ENCODE results near the gene NXN.
"Not testable (repeated sequence)": the region's sequence is repeated elsewhere in the genome, so short reads cannot be mapped to it uniquely, and the experiment has no call there.

Gene NXN

DNA sequence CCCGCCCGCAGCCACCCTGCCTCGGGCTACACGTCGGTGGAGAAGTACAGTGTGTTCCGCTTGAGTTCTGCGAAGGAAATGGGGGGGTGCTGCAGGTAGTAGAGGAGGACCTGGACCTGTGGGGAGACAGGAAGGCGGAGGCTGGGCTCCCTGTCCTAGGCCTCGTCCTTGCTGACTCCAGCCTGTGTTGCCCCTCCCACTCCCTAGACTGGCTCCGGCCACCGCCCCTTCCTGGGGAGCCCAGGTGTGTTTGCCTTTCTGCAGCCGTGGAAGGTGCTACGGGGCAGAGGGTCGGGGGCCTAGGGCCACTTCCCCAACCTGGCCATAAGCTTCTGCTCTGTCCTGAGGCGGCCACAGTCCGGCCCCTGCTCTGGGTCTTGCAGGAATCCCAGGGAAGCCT lies 26.5 kb upstream of the NXN start:
- DNase-seq (ENCODE audit: low read depth): no peak

DNA sequence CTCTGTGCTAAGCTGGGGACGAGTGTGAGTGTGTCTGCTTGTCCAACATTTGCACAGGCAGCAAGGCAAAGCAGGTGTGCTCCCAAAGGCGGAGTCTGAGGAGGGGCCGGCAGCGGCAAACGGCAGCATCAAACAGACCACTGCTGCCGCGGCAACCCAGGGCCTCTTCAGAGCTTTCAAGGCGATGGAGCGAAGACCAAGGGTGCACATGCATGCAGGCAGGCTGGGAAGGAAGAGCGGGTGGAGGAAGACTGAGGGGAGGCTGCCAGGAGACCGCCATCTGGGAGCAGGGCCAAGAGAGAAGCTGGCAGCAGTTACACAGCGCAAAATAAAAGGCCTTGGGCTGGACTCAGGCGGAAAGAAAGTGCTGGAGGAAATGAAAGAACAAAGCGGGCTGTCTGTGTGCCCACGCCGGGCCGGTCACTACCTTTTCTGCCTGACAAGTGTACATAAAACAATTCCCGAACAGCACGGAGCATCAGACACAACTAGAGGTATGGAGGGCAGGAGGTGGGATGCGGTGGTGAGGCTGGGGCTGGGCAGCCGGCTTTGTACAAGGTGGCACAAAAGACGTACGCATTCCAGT lies 25.9 kb upstream of the NXN start:
- DNase-seq (ENCODE audit: low read depth): no peak

GRCh38 chr17:1004769-1005295 lies 25.3 kb upstream of the NXN start:
- no peak for DNase-seq (ENCODE audit: low read depth)

DNA sequence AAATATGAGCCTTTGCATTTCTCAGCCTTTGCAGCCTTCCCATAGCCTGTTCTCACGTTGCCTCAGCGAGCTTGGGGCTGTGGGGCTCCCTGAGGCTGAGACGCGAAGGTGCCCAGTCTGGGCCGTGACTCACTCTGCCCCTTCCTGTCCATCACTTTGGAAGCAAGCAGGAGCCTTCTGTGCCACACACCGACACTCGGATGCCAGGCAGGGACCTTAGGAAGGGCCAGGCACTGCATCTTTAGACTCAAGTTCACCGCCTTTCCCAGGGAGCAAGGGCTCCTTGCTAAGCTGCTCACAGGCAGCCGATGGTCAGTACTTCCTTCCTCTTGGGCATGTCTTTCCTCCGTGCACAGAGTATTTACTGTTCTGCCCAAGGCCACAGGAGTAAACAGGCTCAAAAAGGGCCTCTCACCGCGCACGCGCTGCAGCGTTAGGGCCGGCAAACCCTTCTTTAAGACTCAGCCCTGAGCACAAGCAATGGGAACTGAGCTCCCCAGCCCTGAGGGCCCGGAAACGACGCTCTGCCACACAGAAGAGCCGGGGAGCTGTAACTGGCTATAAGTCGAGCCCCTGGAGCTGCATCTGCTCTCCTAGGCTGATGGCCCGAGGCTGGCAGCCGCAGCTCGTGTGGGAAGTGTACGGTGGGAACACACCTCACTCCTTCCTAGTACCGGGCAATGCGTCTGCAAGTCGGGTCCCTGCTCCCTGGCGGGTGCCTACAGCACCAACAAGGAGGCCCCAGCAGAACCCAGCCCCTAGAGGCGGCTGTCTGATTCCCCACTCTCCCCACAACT lies 24.6 kb upstream of the NXN start:
- no peak for DNase-seq (ENCODE audit: low read depth)

DNA sequence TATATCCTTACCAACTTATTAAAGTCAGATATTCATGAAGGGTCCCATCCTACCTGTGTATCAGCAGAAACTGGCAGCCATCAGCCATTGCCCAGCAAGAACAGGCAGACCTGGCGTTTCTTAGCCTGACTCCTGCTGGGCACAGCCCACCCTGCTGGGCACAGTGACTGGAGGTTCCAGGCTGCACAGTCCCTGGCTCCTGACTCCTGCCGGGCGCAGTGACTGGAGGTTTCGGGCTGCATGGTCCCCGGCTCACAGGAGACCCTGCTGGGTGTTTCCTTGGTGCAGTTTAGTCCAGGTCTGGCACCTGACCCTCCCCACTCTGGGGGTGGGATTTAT lies 24.0 kb upstream of the NXN start:
- DNase-seq (ENCODE audit: low read depth): no peak

GRCh38 chr17:1002771-1003555 lies 23.4 kb upstream of the NXN start:
- no peak for DNase-seq (ENCODE audit: low read depth)

- DNase-seq (ENCODE audit: low read depth): no peak
Measured at GRCh38 chr17:1002412-1002753, 22.8 kb upstream of the NXN start.

GRCh38 chr17:1001640-1002411 lies 22.2 kb upstream of the NXN start:
- DNase-seq (ENCODE audit: low read depth): no peak

DNA sequence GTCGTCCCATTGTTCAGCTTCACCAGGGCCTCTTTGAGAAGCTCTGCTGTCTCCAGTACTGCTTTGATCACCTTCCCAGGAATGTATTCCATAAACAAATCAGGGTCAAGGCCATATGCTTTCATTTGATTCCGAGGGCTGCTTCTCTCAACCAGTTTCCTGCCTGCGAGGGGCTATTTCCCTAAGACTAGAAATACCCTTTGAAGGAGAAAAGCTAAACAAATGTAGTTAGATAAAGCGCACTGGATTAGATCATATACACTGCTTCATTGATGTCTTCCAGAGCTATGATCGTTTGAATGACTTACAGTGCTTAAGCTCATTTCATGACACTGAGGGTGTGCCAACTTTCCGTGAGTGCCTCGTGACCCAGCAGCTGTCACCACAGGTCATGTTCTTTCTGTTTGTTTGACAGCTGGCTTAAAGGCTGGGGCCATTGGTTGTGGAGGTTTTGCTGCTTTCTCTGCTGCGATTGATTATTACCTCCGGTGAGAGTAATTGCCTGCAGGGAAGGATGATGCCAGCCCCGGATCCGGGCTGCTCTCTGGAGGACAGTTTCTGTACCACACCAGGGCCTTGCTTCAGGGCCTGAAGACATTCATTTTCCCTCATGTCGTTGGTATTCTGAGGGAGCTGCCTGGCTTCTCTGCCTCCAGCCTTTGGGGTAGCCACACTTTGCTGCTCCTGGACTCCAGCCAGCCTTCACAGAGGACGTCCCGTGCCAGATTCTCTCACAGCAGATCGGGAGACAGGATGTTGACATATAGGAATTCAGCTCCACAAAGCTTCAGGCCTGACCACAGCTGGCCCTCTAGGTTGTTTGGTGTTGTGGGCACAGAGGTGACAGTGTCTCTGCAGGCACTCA lies 21.3 kb upstream of the NXN start:
- DNase-seq (ENCODE audit: low read depth): no peak

- no peak for DNase-seq (ENCODE audit: low read depth)
Measured at GRCh38 chr17:998111-998510, 18.5 kb upstream of the NXN start.

GRCh38 chr17:996554-997344 lies 17.2 kb upstream of the NXN start, which contains the start of gene TIMM22:
Gene TIMM22 (plus strand): TSS chr17:997129. CDS start chr17:997143, 14 bp downstream.
- DNase-seq (ENCODE audit: low read depth): peak; percentile 94

DNA sequence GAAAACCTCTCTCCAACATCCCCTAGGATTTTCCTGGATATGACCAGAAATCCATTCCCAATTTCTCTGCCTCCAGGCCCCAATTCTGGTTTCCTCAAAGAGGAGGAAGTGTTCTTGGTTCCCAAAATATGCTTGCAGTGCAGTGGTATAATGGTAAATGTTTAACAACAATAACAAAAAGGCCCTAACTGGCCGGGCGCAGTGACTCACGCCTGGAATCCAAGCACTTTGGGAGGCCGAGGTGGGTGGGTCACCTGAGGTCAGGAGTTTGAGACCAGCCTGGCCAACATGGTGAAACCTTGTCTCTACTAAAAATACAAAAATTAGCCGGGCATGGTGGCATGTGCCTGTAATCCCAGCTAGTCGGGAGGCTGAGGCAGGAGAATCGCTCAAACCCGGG lies 15.7 kb upstream of the NXN start:
- not testable (repeated sequence) for DNase-seq (ENCODE audit: low read depth)

- DNase-seq (ENCODE audit: low read depth): no peak
Measured at GRCh38 chr17:992933-993332, 13.4 kb upstream of the NXN start.

- DNase-seq (ENCODE audit: low read depth): no peak
Measured at GRCh38 chr17:988561-988960, 9.0 kb upstream of the NXN start.

DNA sequence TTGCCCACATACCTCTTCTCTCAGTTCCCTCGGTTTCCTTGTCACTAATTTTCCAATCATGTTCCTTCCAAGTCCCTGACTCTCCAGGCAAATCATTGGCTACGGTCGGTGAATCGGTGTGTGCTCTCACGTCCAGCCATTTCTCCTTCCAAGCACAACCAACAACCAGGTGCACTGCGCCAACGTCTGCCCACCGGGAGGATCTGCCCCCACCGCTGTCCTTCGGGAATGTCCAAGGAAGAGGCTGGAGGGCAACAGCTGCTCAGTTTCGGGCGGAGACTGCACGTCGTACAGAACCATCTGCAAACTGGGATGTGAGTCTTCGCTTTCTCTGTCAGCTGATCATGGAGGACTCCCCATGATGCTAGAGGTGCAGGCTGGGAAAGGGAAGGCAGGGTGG lies 8.4 kb upstream of the NXN start:
- DNase-seq (ENCODE audit: low read depth): no peak

GRCh38 chr17:986322-986929 lies 6.8 kb upstream of the NXN start:
- DNase-seq (ENCODE audit: low read depth): no peak

GRCh38 chr17:983921-984320 lies 4.3 kb upstream of the NXN start:
- no peak for DNase-seq (ENCODE audit: low read depth)

DNA sequence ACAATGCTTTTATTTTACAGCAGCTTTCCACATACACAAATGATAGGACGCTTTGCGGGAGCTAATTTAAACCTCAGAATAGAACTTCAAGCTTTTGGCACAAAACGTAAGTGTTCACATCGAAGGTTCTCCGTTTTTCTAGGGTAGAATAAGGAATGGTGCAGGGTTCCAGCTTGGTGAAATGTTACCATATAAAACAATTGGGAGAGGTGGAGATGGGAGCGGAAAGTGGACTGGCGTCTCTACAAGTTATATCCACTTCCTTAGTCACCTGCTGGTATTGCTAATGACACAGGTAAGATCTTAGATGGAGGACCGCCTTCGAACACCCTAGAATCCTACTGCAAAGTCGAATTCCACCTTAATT lies 1.7 kb upstream of the NXN start:
- DNase-seq (ENCODE audit: low read depth): no peak

- peak; percentile 58 for DNase-seq (ENCODE audit: low read depth)
Measured at GRCh38 chr17:980406-981291, 1.1 kb upstream of the NXN start.
